Fibroblast of lung (primary cell): Measurements from ENCODE around the gene ARMC8. TPM values are rescaled to one million over a fixed set of nuclear protein-coding genes. Genes with fewer than 3 reads are reported as not detected.

ENCODE experiments used
- DNase-seq, 2 donors: peaks; one replicate each; pipeline versions ENCODE4 v3.0.0 to v3.0.0-alpha.2; 2010; ENCODE audit warnings: low read depth in 2 of 2
- H2AFZ ChIP-seq: 2 replicates; pipeline ENCODE4 v1.5.1; 2012; ENCODE audit warnings: low read length, control low read depth, inconsistent platforms
- H3K27ac ChIP-seq: 2 replicates; pipeline ENCODE4 v1.5.1; 2011; ENCODE audit warnings: low read length, control low read depth; ENCODE audit not compliant: insufficient read depth
- H3K27me3 ChIP-seq: 2 replicates; pipeline ENCODE4 v1.5.1; 2011; ENCODE audit warnings: mild to moderate bottlenecking, low read length; ENCODE audit not compliant: control insufficient read depth, insufficient read depth
- H3K36me3 ChIP-seq: 2 replicates; pipeline ENCODE4 v1.5.1; 2011; ENCODE audit warnings: low read length; ENCODE audit not compliant: control insufficient read depth, insufficient read depth
- H3K4me1 ChIP-seq: 2 replicates; pipeline ENCODE4 v1.5.1; 2011; ENCODE audit warnings: low read length; ENCODE audit not compliant: control insufficient read depth, insufficient read depth; ENCODE audit errors: extremely low read depth
- H3K4me2 ChIP-seq: 2 replicates; pipeline ENCODE4 v1.5.1; 2011; ENCODE audit warnings: low read length, control low read depth; ENCODE audit not compliant: insufficient read depth; ENCODE audit errors: extremely low read depth
- H3K4me3 ChIP-seq, 4 experiments: fragments of 200-600 bp in 1 of 4; sonication (generic) in 1 of 4; replicated peaks in 1 of 4; 2 replicates each; pipeline ENCODE4 v1.5.1; 2011 to 2016; ENCODE audit warnings: low read length in 4 of 4, low read depth in 3 of 4, mild to moderate bottlenecking in 3 of 4, control low read depth in 2 of 4, inconsistent platforms in 1 of 4, mixed read lengths in 1 of 4; ENCODE audit not compliant: insufficient read depth in 1 of 4; ENCODE audit errors: control extremely low read depth in 1 of 4
- H3K79me2 ChIP-seq: 2 replicates; pipeline ENCODE4 v1.5.1; 2012; ENCODE audit warnings: mild to moderate bottlenecking, low read length, inconsistent platforms; ENCODE audit not compliant: control insufficient read depth, insufficient read depth
- H3K9ac ChIP-seq: 2 replicates; pipeline ENCODE4 v1.5.1; 2011; ENCODE audit warnings: mild to moderate bottlenecking, low read length, control low read depth; ENCODE audit not compliant: insufficient read depth
- H3K9me3 ChIP-seq: 2 replicates; pipeline ENCODE4 v1.5.1; 2012; ENCODE audit warnings: low read depth, low read length; ENCODE audit not compliant: control insufficient read depth, insufficient read depth
- H4K20me1 ChIP-seq: 2 replicates; pipeline ENCODE4 v1.5.1; 2011; ENCODE audit warnings: low read length; ENCODE audit not compliant: control insufficient read depth, insufficient read depth; ENCODE audit errors: extremely low read depth
- CTCF ChIP-seq, 2 donors: IDR thresholded peaks in 1 of 2; conservative IDR thresholded peaks in 1 of 2; 1 replicate in 1 of 2; 2 replicates in 1 of 2; pipeline ENCODE4 v1.5.1; 2011 to 2012; ENCODE audit warnings: low read length in 2 of 2, control low read depth in 1 of 2, inconsistent platforms in 1 of 2, low read depth in 1 of 2, mild to moderate bottlenecking in 1 of 2
- EZH2 ChIP-seq: IDR thresholded peaks from 2 replicates; pipeline ENCODE4 v1.5.1; 2012; ENCODE audit warnings: low read length, control low read depth, mild to moderate bottlenecking; ENCODE audit errors: missing control alignments
- polyA plus RNA-seq, 2 donors: library from polyadenylated mRNA; depleted of rRNA in 1 of 2; stranded (reverse) in 1 of 2; unstranded in 1 of 2; fragments of >200 nt; gene quantifications; 2 replicates each; pipeline ENCODE4 v1.2.1, GENCODE V29; 2011 to 2012; ENCODE audit warnings: missing spikeins in 1 of 2
- total RNA-seq: library from RNA; depleted of rRNA; stranded (reverse); fragments of >200 nt; gene quantifications from 2 replicates; pipeline ENCODE4 v1.2.1, GENCODE V29; 2014

ARMC8 gene
- total and polyA plus RNA-seq, 2 donors (not counting 1 experiment from before 2014, with no cell fraction given) = 44.7 to 45.9 TPM

- no peaks in the 10 kb centered on the region for H3K79me2 ChIP-seq
- peak in 1 of 2 donors; percentile 83 for DNase-seq
- no peak overlapping the region for H3K9ac ChIP-seq
- H3K27ac ChIP-seq = no peak overlapping the region
- no peak overlapping the region for H3K4me3 ChIP-seq
- no peak overlapping the region for H2AFZ ChIP-seq
- no peaks in the 10 kb centered on the region for H3K4me1 ChIP-seq
- no peaks in the 10 kb centered on the region for H3K9me3 ChIP-seq
- H3K27me3 ChIP-seq = peaks cover 2% of the 10 kb centered on the region
- H4K20me1 ChIP-seq = no peaks in the 10 kb centered on the region
- H3K4me2 ChIP-seq = no peak overlapping the region
- no peak for TF ChIP-seq EZH2
- no peak for TF ChIP-seq CTCF (conservative IDR thresholded peaks at IDR 0.05 in 1 of 2, IDR thresholded peaks at IDR 0.05 in 1 of 2; ENCODE audit: low read depth in 1 of 2, low read length in 2 of 2)
- no peaks in the 10 kb centered on the region for H3K36me3 ChIP-seq
Observed at GRCh38 chr3:138314751-138315150, 127.7 kb downstream of the ARMC8 start.

GRCh38 chr3:138317687-138318086 is 130.6 kb downstream of the ARMC8 start:
- H3K4me2 ChIP-seq = no peak overlapping the region
- DNase-seq = no peak
- TF ChIP-seq CTCF (conservative IDR thresholded peaks at IDR 0.05 in 1 of 2, IDR thresholded peaks at IDR 0.05 in 1 of 2; ENCODE audit: low read depth in 1 of 2, low read length in 2 of 2) = no peak

GRCh38 chr3:138323971-138324370 is 136.9 kb downstream of the ARMC8 start:
- H3K36me3 ChIP-seq = no peaks in the 10 kb centered on the region
- no peaks in the 10 kb centered on the region for H4K20me1 ChIP-seq
- no peak overlapping the region for H3K4me2 ChIP-seq
- DNase-seq = peak in 1 of 2 donors; percentile 14
- H3K79me2 ChIP-seq = no peaks in the 10 kb centered on the region
- H3K4me3 ChIP-seq = no peak overlapping the region
- no peak overlapping the region for H3K9ac ChIP-seq
- TF ChIP-seq CTCF (conservative IDR thresholded peaks at IDR 0.05 in 1 of 2, IDR thresholded peaks at IDR 0.05 in 1 of 2; ENCODE audit: low read depth in 1 of 2, low read length in 2 of 2) (no peak), EZH2 (no peak)
- H2AFZ ChIP-seq = no peak overlapping the region
- H3K27ac ChIP-seq = no peak overlapping the region
- H3K27me3 ChIP-seq = no peaks in the 10 kb centered on the region
- H3K4me1 ChIP-seq = no peaks in the 10 kb centered on the region
- no peaks in the 10 kb centered on the region for H3K9me3 ChIP-seq

More at GRCh38 chr3:138317687-138318086, 130.6 kb downstream of the ARMC8 start:
- Histone ChIP-seq H3K9ac (no peak overlapping the region), H3K36me3 (no peaks in the 10 kb centered on the region), H4K20me1 (no peaks in the 10 kb centered on the region), H3K79me2 (no peaks in the 10 kb centered on the region), H3K9me3 (no peaks in the 10 kb centered on the region), H3K27ac (no peak overlapping the region), H3K4me1 (no peaks in the 10 kb centered on the region), H2AFZ (no peak overlapping the region), H3K4me3 (no peak overlapping the region), H3K27me3 (peaks cover 2% of the 10 kb centered on the region)
